Natural killer cell (primary cell): ENCODE data around the gene CCDC60. TPM values are rescaled to one million over a fixed set of nuclear protein-coding genes. Genes with fewer than 3 reads are reported as not detected.

Experiments used
- ATAC-seq, 3 donors: fragments of 150-1000 bp in 2 of 3; fragments of 200-7000 bp in 1 of 3; cut with Tn5 transposase; 1 replicate in 1 of 3; 2 replicates in 2 of 3; pipeline ENCODE4 v1.10.0; 2021; ENCODE audit warnings: mild to moderate bottlenecking in 2 of 3, moderate library complexity in 2 of 3
- DNase-seq, 2 donors: peaks; one replicate each; pipeline versions ENCODE4 v3.0.0 to v3.0.0-alpha.2; 2013 to 2021; ENCODE audit warnings: mixed read lengths in 1 of 2
- H3K27ac ChIP-seq: one replicate; pipeline ENCODE4 v1.5.1; 2013; ENCODE audit warnings: mild to moderate bottlenecking, low read length
- H3K27me3 ChIP-seq: one replicate; pipeline ENCODE4 v1.6.1; 2013; ENCODE audit warnings: low read length; ENCODE audit not compliant: control insufficient read depth, insufficient read depth
- H3K36me3 ChIP-seq: one replicate; pipeline ENCODE4 v1.6.1; 2013; ENCODE audit warnings: low read length; ENCODE audit not compliant: control insufficient read depth, insufficient read depth
- H3K4me1 ChIP-seq: one replicate; pipeline ENCODE4 v1.6.1; 2013; ENCODE audit warnings: low read length; ENCODE audit not compliant: control insufficient read depth, insufficient read depth
- H3K4me3 ChIP-seq: one replicate; pipeline ENCODE4 v1.5.1; 2013; ENCODE audit warnings: low read length
- H3K9me3 ChIP-seq: one replicate; pipeline ENCODE4 v1.6.1; 2013; ENCODE audit warnings: low read length; ENCODE audit not compliant: control insufficient read depth, insufficient read depth
- H3K27ac Mint-ChIP-seq, 2 donors: one replicate each; pipeline ENCODE4 v1.8.0; 2022; ENCODE audit warnings: mild to moderate bottlenecking in 2 of 2, mixed read lengths in 2 of 2, moderate library complexity in 1 of 2
- H3K27me3 Mint-ChIP-seq, 2 donors: one replicate each; pipeline ENCODE4 v1.8.0; 2022; ENCODE audit warnings: low read depth in 2 of 2, mixed read lengths in 2 of 2
- H3K36me3 Mint-ChIP-seq: one replicate; pipeline ENCODE4 v1.8.0; 2022; ENCODE audit warnings: mixed read lengths
- H3K4me1 Mint-ChIP-seq, 2 donors: one replicate each; pipeline ENCODE4 v1.8.0; 2022; ENCODE audit warnings: mixed read lengths in 2 of 2
- H3K4me3 Mint-ChIP-seq: one replicate; pipeline ENCODE4 v1.8.0; 2022; ENCODE audit warnings: mild to moderate bottlenecking, moderate library complexity, mixed read lengths
- H3K9me3 Mint-ChIP-seq, 2 donors: one replicate each; pipeline ENCODE4 v1.8.0; 2022; ENCODE audit warnings: mixed read lengths in 2 of 2
- WGBS: methylation state at CpG from one replicate; pipeline ENCODE4 v1.1.7; 2013; ENCODE audit warnings: missing lambda C conversion rate; ENCODE audit not compliant: insufficient coverage; 5-methylcytosine and 5-hydroxymethylcytosine counted together
- intact Hi-C: fragments of 100-400 bp; cut with micrococcal nuclease; formaldehyde crosslinking; loops from one replicate; pipeline ENCODE4 v1.14.2; 2022
- total RNA-seq, 4 donors: library from RNA; stranded (reverse); fragments of 120-200 nt in 1 of 4; gene quantifications; one replicate each; pipeline versions ENCODE4 v1.2.3 to v1.2.4, GENCODE V29; 2013 to 2022
- TF ChIP-seq, protein P1 (sequence below): fragments of 200-600 bp; IDR thresholded peaks from one replicate; pipeline ENCODE4 v1.8.0; 2022; ENCODE audit warnings: antibody characterized with exemption

Gene CCDC60
- total RNA-seq, 3 donors from 2014 or later (not counting 1 experiment from before 2014, with no cell fraction given) = not detected

- Mint-ChIP-seq H3K4me3 (no peak overlapping the region), H3K36me3 (no peaks in the 10 kb centered on the region), H3K27ac (no peak overlapping the region), H3K9me3 (no peaks in the 10 kb centered on the region), H3K4me1 (peaks cover 4 to 6% of the 10 kb centered on the region in 2 donors), H3K27me3 (peaks cover 17 to 29% of the 10 kb centered on the region in 2 donors)
- H3K27me3 ChIP-seq = no peaks in the 10 kb centered on the region
- H3K4me3 ChIP-seq = no peak overlapping the region
- no peaks in the 10 kb centered on the region for H3K36me3 ChIP-seq
- TF ChIP-seq, protein P1, sequence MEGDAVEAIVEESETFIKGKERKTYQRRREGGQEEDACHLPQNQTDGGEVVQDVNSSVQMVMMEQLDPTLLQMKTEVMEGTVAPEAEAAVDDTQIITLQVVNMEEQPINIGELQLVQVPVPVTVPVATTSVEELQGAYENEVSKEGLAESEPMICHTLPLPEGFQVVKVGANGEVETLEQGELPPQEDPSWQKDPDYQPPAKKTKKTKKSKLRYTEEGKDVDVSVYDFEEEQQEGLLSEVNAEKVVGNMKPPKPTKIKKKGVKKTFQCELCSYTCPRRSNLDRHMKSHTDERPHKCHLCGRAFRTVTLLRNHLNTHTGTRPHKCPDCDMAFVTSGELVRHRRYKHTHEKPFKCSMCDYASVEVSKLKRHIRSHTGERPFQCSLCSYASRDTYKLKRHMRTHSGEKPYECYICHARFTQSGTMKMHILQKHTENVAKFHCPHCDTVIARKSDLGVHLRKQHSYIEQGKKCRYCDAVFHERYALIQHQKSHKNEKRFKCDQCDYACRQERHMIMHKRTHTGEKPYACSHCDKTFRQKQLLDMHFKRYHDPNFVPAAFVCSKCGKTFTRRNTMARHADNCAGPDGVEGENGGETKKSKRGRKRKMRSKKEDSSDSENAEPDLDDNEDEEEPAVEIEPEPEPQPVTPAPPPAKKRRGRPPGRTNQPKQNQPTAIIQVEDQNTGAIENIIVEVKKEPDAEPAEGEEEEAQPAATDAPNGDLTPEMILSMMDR = no peak
- ATAC-seq (no peak), DNase-seq (no peak)
- H3K27ac ChIP-seq = no peak overlapping the region
- intact Hi-C loops = loop anchor here (5.0 kb wide), 1 partner anchor 295 kb away; no protein-coding TSS in a partner anchor
- H3K4me1 ChIP-seq = no peaks in the 10 kb centered on the region
- no peaks in the 10 kb centered on the region for H3K9me3 ChIP-seq
- 58% methylated on average over 3 of the region's 4 CpGs for WGBS
Measured at GRCh38 chr12:119412306-119412705, 77.8 kb downstream of the CCDC60 start.

DNA sequence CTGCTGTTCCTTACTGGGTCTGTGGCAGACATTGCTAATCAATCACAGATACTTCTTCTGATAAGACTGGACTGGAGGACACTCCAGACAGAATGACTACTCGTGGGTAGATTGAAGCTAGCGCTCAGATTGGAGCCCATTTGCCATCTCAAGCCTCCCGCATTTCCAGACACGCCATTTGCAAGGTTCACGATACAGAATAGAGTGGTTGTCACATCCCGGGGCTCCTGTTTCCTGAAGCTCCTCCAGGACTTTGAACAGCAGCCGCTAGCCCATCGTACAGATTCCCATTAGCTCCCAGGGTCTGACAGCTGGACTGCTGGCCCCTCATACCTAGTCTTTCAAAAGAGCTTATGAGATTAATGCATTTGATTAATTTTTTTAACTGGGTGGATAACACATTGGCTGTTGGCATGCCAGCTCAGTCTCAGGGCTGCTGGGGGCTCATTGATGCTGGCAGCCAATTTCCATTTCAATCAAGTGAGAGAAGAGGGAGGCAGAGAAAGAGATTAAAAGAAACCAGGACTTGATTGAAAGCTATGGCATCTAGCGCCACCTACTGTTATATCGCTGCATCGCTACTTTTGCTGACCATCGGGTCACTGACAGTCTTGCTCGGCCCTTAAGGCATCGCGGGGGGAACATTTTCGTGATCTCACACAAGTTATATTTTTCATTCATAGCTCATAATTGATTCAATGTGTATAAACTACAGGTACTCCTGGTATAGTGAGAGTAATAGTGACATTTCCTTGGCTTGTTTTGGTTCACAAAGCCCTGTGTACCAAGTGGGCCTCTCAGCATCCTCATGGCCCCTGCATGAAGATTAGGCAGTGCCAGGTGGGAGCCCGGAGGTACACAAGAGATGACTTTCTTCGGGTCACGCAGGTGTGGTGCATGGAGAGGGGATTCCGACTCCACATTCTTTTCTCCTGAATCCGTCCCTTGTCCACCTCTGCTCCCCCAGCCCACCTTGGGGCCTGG lies 78.6 kb downstream of the CCDC60 start:
- Mint-ChIP-seq H3K27me3 (peaks cover 19 to 29% of the 10 kb centered on the region in 2 donors), H3K4me1 (peaks cover 4 to 6% of the 10 kb centered on the region in 2 donors), H3K9me3 (no peaks in the 10 kb centered on the region), H3K27ac (no peak overlapping the region), H3K36me3 (no peaks in the 10 kb centered on the region), H3K4me3 (no peak overlapping the region)
- no peak overlapping the region for H3K27ac ChIP-seq
- DNase-seq (peak in 1 of 2 donors; percentile 36), ATAC-seq (no peak)
- TF ChIP-seq, protein P1 = peak; percentile 45
- H3K36me3 ChIP-seq = no peaks in the 10 kb centered on the region
- WGBS = 46% methylated on average over 18 of the region's 21 CpGs
- no peaks in the 10 kb centered on the region for H3K9me3 ChIP-seq
- H3K4me1 ChIP-seq = no peaks in the 10 kb centered on the region
- intact Hi-C loops = loop anchor here (5.0 kb wide), 1 partner anchor 296 kb away; no protein-coding TSS in a partner anchor
- H3K4me3 ChIP-seq = no peak overlapping the region
- no peaks in the 10 kb centered on the region for H3K27me3 ChIP-seq

GRCh38 chr12:119415714-119416113 lies 81.2 kb downstream of the CCDC60 start:
- ATAC-seq (no peak), DNase-seq (no peak)
- Mint-ChIP-seq H3K36me3 (no peaks in the 10 kb centered on the region), H3K27ac (no peak overlapping the region), H3K27me3 (peaks cover 14 to 48% of the 10 kb centered on the region in 2 donors), H3K4me1 (peaks cover 4 to 6% of the 10 kb centered on the region in 2 donors), H3K4me3 (no peak overlapping the region), H3K9me3 (no peaks in the 10 kb centered on the region)
- Histone ChIP-seq H3K4me3 (no peak overlapping the region), H3K9me3 (no peaks in the 10 kb centered on the region), H3K4me1 (no peaks in the 10 kb centered on the region), H3K27me3 (no peaks in the 10 kb centered on the region), H3K36me3 (no peaks in the 10 kb centered on the region), H3K27ac (no peak overlapping the region)
- TF ChIP-seq, protein P1 = no peak
- 80% methylated on average over 2 of the region's 3 CpGs for WGBS
- intact Hi-C loops = no loop called here
